Measurements from ENCODE around the gene ENTPD2.

DNA sequence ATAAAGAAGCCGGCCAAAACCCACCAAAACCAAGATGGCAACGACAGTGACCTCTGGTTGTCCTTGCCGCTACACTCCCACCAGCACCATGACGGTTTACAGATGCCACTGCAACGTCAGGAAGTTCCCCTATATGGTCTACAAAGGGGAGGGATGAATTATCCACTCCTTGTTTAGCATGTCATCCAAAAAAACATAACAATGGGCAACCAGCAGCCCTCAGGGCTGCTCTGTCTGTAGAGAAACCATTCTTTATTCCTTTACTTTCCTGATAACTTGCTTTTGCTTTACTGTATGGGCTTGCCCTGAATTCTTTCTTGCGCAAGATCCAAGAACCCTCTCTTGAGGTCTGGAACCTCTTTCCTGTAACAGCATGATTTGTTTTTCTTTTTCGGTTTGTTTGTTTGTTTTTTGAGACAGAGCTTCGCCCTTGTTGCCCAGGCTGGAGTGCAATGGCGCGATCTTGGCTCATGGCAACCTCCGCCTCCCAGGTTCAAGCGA is 21.5 kb upstream of the ENTPD2 start:
- TF ChIP-seq CTCF (IDR thresholded peaks at IDR 0.05; ENCODE audit: extremely low read depth in 1 of 2, insufficient read depth in 1 of 2, low read depth in 1 of 2, low read length in 2 of 2) (no peak), POLR2A (IDR thresholded peaks at IDR 0.05; ENCODE audit: low read depth, low read length) (no peak), EZH2 (IDR thresholded peaks at IDR 0.05; ENCODE audit: borderline replicate concordance, low read depth, low read length, severe bottlenecking) (no peak), MAX (IDR thresholded peaks at IDR 0.05; ENCODE audit: insufficient read depth, insufficient read length) (no peak), POLR2AphosphoS5 (IDR thresholded peaks at IDR 0.05; ENCODE audit: insufficient read depth, low read depth, low read length) (no peak)
